C4-2B (cell line): ENCODE measurements around the gene ACER3.

Experiments used
- ZFX ChIP-seq: fragments of 450-650 bp; IDR thresholded peaks from 2 replicates; pipeline ENCODE4 v1.6.1; 2017
- TF ChIP-seq, protein P1 (sequence below): fragments of 450-650 bp; conservative IDR thresholded peaks from 2 replicates; pipeline ENCODE4 v1.5.1; 2017; ENCODE audit warnings: mild to moderate bottlenecking

DNA sequence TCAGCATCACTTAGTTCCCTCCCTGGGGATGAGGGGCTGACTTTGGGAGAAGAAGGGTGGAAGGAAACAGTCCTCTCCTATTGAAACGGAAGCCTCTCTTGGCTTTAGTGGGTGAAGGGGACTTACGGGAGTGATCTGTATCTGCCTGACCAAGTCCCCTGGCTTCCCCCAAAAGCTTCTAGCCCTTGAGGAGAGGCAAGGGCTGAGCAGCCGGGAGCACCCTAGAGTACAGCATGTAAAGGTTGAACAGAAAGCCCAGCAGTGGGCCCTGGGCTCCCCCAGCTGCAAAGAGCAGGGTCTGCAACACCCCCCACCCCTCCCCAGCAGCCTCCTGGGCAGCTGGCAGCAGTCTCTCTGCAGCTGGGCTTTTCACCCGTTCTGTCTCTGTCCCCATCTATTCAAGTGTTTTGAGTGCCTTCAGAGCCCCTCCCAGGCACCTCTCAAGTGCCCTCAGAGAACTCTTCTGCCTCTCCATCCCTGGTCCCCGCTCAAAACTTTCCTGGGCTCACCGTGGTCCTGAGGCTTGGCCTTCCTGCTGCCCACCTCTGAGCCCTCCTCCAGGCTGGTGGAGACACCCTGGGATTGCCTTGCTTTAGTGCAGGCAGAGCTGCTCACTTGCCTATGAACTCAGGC lies 208.7 kb downstream of the ACER3 start:
- TF ChIP-seq, protein P1, sequence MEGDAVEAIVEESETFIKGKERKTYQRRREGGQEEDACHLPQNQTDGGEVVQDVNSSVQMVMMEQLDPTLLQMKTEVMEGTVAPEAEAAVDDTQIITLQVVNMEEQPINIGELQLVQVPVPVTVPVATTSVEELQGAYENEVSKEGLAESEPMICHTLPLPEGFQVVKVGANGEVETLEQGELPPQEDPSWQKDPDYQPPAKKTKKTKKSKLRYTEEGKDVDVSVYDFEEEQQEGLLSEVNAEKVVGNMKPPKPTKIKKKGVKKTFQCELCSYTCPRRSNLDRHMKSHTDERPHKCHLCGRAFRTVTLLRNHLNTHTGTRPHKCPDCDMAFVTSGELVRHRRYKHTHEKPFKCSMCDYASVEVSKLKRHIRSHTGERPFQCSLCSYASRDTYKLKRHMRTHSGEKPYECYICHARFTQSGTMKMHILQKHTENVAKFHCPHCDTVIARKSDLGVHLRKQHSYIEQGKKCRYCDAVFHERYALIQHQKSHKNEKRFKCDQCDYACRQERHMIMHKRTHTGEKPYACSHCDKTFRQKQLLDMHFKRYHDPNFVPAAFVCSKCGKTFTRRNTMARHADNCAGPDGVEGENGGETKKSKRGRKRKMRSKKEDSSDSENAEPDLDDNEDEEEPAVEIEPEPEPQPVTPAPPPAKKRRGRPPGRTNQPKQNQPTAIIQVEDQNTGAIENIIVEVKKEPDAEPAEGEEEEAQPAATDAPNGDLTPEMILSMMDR, result no peak
- no peak for TF ChIP-seq ZFX
